AG09319 (cell line): Measurements from ENCODE around the gene KRTAP19-3.

Experiments
- DNase-seq: peaks from one replicate; pipeline ENCODE4 v3.0.0-alpha.2; 2010; ENCODE audit warnings: low read depth; ENCODE audit errors: extremely low read depth
- CTCF ChIP-seq: IDR thresholded peaks from 2 replicates; pipeline ENCODE4 v1.5.1; 2011; ENCODE audit warnings: low read depth, mild to moderate bottlenecking, inconsistent platforms, low read length, moderate library complexity

KRTAP19-3 gene

GRCh38 chr21:30482130-30482529 is 9.7 kb downstream of the KRTAP19-3 start:
- no peak for DNase-seq
- no peak for TF ChIP-seq CTCF

- DNase-seq = no peak
- no peak for TF ChIP-seq CTCF
Measured at GRCh38 chr21:30480145-30480544, 11.7 kb downstream of the KRTAP19-3 start, which contains the start of gene KRTAP19-1. Gene KRTAP19-1, minus strand, starts transcription at chr21:30480367. Its CDS starts 50 bp downstream, at chr21:30480317.

GRCh38 chr21:30479259-30479658 is 12.6 kb downstream of the KRTAP19-3 start:
- no peak for TF ChIP-seq CTCF
- no peak for DNase-seq

- no peak for TF ChIP-seq CTCF
- DNase-seq = no peak
Measured at GRCh38 chr21:30478004-30478403, 13.8 kb downstream of the KRTAP19-3 start.

- DNase-seq = no peak
- no peak for TF ChIP-seq CTCF
Measured at GRCh38 chr21:30468900-30469714, 22.7 kb downstream of the KRTAP19-3 start.

- DNase-seq = no peak
Measured at GRCh38 chr21:30463713-30464112, 28.1 kb downstream of the KRTAP19-3 start.

More at GRCh38 chr21:30463713-30464112, 28.1 kb downstream of the KRTAP19-3 start:
- no peak for TF ChIP-seq CTCF
